ENCODE data around the gene KLK15.

DNA sequence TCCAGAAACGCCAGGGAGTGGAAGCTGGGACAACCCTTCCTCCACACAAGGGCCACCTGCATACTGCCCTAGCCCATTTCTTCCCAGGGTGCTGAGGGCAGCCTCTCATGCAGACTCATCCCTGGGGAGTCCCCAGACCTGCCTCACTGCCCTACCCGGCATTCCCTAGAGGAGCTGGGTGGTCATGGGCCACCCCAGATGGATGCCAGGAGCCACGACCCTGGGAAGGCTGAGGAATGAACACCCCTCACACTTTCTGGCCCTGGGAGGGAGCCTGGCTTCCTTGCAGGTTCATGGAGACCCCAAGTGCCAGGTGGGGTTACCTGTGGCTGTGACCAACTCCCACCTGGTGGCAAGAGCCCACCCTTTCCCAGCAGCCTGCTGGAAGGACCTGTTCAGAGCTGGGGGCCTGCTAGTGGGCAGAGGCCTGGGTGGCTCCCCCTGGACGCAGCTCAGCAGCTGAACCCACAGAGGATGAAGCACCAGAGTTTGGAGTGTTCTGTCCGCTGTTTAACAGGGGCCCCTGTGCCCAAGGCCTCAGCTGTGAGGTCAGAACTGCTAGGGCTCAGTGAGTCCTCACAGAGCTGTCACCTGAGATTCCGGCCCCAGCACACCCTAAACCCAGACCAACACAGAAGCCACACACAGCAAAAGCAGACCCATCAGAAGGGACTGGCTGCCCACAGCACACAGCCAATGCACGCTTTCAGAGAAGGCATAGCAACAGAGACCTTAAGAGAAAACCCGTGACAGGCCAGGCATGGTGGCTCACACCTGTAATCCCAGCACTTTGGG, 36.5 kb downstream of the KLK15 start:
- TF ChIP-seq, protein P1, sequence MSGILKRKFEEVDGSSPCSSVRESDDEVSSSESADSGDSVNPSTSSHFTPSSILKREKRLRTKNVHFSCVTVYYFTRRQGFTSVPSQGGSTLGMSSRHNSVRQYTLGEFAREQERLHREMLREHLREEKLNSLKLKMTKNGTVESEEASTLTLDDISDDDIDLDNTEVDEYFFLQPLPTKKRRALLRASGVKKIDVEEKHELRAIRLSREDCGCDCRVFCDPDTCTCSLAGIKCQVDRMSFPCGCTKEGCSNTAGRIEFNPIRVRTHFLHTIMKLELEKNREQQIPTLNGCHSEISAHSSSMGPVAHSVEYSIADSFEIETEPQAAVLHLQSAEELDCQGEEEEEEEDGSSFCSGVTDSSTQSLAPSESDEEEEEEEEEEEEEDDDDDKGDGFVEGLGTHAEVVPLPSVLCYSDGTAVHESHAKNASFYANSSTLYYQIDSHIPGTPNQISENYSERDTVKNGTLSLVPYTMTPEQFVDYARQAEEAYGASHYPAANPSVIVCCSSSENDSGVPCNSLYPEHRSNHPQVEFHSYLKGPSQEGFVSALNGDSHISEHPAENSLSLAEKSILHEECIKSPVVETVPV (CRISPR knock-in tag; IDR thresholded peaks at IDR 0.05), result no peak
- TF ChIP-seq SNAI2 (CRISPR knock-in tag; IDR thresholded peaks at IDR 0.05) (no peak), RARB (CRISPR knock-in tag; IDR thresholded peaks at IDR 0.05) (no peak), PATZ1 (CRISPR knock-in tag; IDR thresholded peaks at IDR 0.05; ENCODE audit: borderline replicate concordance) (no peak), ZFP30 (CRISPR knock-in tag; IDR thresholded peaks at IDR 0.05) (no peak), ESRRG (CRISPR knock-in tag; IDR thresholded peaks at IDR 0.05) (no peak), PPARA (CRISPR knock-in tag; IDR thresholded peaks at IDR 0.05; ENCODE audit: borderline replicate concordance) (no peak), ZC3H10 (CRISPR knock-in tag; IDR thresholded peaks at IDR 0.05) (no peak), CSDC2 (CRISPR knock-in tag; IDR thresholded peaks at IDR 0.05) (no peak), OSR1 (CRISPR knock-in tag; IDR thresholded peaks at IDR 0.05) (no peak)
